Hippocampal formation (tissue), 2 donors: ENCODE data around the gene IL3RA.
"Not testable (repeated sequence)": the region's sequence is repeated elsewhere in the genome, so short reads cannot be mapped to it uniquely, and the experiment has no call there.

Experiments used
- DNase-seq, 2 donors: peaks; one replicate each; lab custom pipeline; 2025; lab: John Stamatoyannopoulos, UW

IL3RA gene

GRCh38 chrX:1423215-1423614, 86.6 kb downstream of the IL3RA start:
- DNase-seq = no peak

- no peak for DNase-seq
These were observed 87.7 kb downstream of the IL3RA start for GRCh38 chrX:1424147-1424851.

- DNase-seq = no peak
These were observed 88.8 kb downstream of the IL3RA start for GRCh38 chrX:1425381-1425780.

GRCh38 chrX:1426321-1426720, 89.7 kb downstream of the IL3RA start:
- DNase-seq = not testable (repeated sequence)

GRCh38 chrX:1427756-1428155, 91.2 kb downstream of the IL3RA start:
- DNase-seq = no peak

- no peak for DNase-seq
These were observed 93.9 kb downstream of the IL3RA start for GRCh38 chrX:1430451-1430850.
